Smooth muscle cell (in vitro differentiated cells): ENCODE data around the gene NPHP1. TPM values are rescaled to one million over a fixed set of nuclear protein-coding genes. Genes with fewer than 3 reads are reported as not detected.

Experiments used
- DNase-seq: peaks from one replicate; lab custom pipeline; 2025; ENCODE audit not compliant: unreplicated experiment; lab: John Stamatoyannopoulos, UW
- H2AFZ ChIP-seq: fragments of 200-600 bp; sonication (generic); 2 replicates; pipeline ENCODE4 v1.6.0; 2016; ENCODE audit warnings: antibody characterized with exemption, low read depth, mild to moderate bottlenecking
- H3F3A ChIP-seq: fragments of 200-600 bp; sonication (generic); 2 replicates; pipeline ENCODE4 v1.6.0; 2017; ENCODE audit warnings: antibody characterized with exemption, low read depth
- H3K27ac ChIP-seq: fragments of 200-600 bp; sonication (generic); 2 replicates; pipeline ENCODE4 v1.5.1; 2016; ENCODE audit warnings: low read depth, mild to moderate bottlenecking
- H3K27me3 ChIP-seq: fragments of 200-600 bp; sonication (generic); 2 replicates; pipeline ENCODE4 v1.6.1; 2016; ENCODE audit warnings: low read depth, mild to moderate bottlenecking
- H3K36me3 ChIP-seq: fragments of 200-600 bp; sonication (generic); 2 replicates; pipeline ENCODE4 v1.5.1; 2016; ENCODE audit warnings: low read depth
- H3K4me1 ChIP-seq: fragments of 200-600 bp; sonication (generic); 2 replicates; pipeline ENCODE4 v1.5.1; 2016; ENCODE audit warnings: low read depth
- H3K4me2 ChIP-seq: fragments of 200-600 bp; sonication (generic); 2 replicates; pipeline ENCODE4 v1.6.0; 2016; ENCODE audit warnings: mild to moderate bottlenecking
- H3K4me3 ChIP-seq: fragments of 200-600 bp; sonication (generic); 2 replicates; pipeline ENCODE4 v1.5.1; 2016; ENCODE audit warnings: mild to moderate bottlenecking
- H3K79me2 ChIP-seq: fragments of 200-600 bp; sonication (generic); 2 replicates; pipeline ENCODE4 v1.6.0; 2016; ENCODE audit warnings: low read depth, mild to moderate bottlenecking
- H3K9ac ChIP-seq: fragments of 200-600 bp; sonication (generic); 2 replicates; pipeline ENCODE4 v1.6.0; 2016; ENCODE audit warnings: low read depth
- H3K9me3 ChIP-seq: fragments of 200-600 bp; sonication (generic); replicated peaks from 2 replicates; pipeline ENCODE4 v1.5.1; 2016; ENCODE audit warnings: low read depth
- H4K20me1 ChIP-seq: fragments of 200-600 bp; sonication (generic); 2 replicates; pipeline ENCODE4 v1.6.0; 2016; ENCODE audit warnings: low read depth
- WGBS: methylation state at CpG from one replicate; pipeline ENCODE4 v1.1.7; 2016; ENCODE audit warnings: low lambda C conversion rate; 5-methylcytosine and 5-hydroxymethylcytosine counted together
- polyA plus RNA-seq: library from polyadenylated mRNA; unstranded; fragments of >200 nt; fragmentation: Nextera tagmentation; extraction: Ambion mirVana; gene quantifications from 2 replicates; pipeline ENCODE4 v1.2.1, GENCODE V29; 2016
- total RNA-seq: library from RNA; depleted of rRNA; stranded (reverse); fragments of >200 nt; gene quantifications from 2 replicates; pipeline ENCODE4 v1.2.3, GENCODE V29; 2014
- TF ChIP-seq, protein P1 (sequence below): fragments of 200-600 bp; sonication (generic); IDR thresholded peaks from 2 replicates; pipeline ENCODE4 v1.5.1; 2017; ENCODE audit warnings: borderline replicate concordance, mild to moderate bottlenecking, antibody characterized with exemption; ENCODE audit not compliant: insufficient read depth, poor library complexity, severe bottlenecking

Gene NPHP1
- total and polyA plus RNA-seq, 2 experiments from 2014 or later = 7.0 to 7.7 TPM

GRCh38 chr2:110104025-110104771 lies 100.6 kb downstream of the NPHP1 start:
- no peak for DNase-seq
- Histone ChIP-seq H3K4me2 (no peak overlapping the region), H3K9ac (no peak overlapping the region), H4K20me1 (no peaks in the 10 kb centered on the region), H3K9me3 (no peaks in the 10 kb centered on the region), H3K79me2 (no peaks in the 10 kb centered on the region), H3K4me3 (no peak overlapping the region), H3K27ac (no peak overlapping the region), H3K36me3 (no peaks in the 10 kb centered on the region), H3F3A (peaks cover 8% of the 10 kb centered on the region), H3K27me3 (no peaks in the 10 kb centered on the region), H3K4me1 (no peaks in the 10 kb centered on the region), H2AFZ (no peak overlapping the region)
- TF ChIP-seq, protein P1, sequence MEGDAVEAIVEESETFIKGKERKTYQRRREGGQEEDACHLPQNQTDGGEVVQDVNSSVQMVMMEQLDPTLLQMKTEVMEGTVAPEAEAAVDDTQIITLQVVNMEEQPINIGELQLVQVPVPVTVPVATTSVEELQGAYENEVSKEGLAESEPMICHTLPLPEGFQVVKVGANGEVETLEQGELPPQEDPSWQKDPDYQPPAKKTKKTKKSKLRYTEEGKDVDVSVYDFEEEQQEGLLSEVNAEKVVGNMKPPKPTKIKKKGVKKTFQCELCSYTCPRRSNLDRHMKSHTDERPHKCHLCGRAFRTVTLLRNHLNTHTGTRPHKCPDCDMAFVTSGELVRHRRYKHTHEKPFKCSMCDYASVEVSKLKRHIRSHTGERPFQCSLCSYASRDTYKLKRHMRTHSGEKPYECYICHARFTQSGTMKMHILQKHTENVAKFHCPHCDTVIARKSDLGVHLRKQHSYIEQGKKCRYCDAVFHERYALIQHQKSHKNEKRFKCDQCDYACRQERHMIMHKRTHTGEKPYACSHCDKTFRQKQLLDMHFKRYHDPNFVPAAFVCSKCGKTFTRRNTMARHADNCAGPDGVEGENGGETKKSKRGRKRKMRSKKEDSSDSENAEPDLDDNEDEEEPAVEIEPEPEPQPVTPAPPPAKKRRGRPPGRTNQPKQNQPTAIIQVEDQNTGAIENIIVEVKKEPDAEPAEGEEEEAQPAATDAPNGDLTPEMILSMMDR = no peak
- WGBS = 98% methylated on average over 10 of the region's 10 CpGs

- TF ChIP-seq, protein P1 = no peak
- Histone ChIP-seq H3K4me1 (no peaks in the 10 kb centered on the region), H3F3A (peaks cover 8% of the 10 kb centered on the region), H3K9me3 (no peaks in the 10 kb centered on the region), H3K36me3 (no peaks in the 10 kb centered on the region), H3K4me2 (no peak overlapping the region), H4K20me1 (no peaks in the 10 kb centered on the region), H3K27ac (peak overlapping the region; percentile 98), H3K4me3 (no peak overlapping the region), H3K9ac (no peak overlapping the region), H3K79me2 (no peaks in the 10 kb centered on the region), H2AFZ (no peak overlapping the region), H3K27me3 (no peaks in the 10 kb centered on the region)
- no peak for DNase-seq
- 88% methylated on average over 17 of the region's 20 CpGs for WGBS
These were observed 101.5 kb downstream of the NPHP1 start for GRCh38 chr2:110103061-110103961.

GRCh38 chr2:110101901-110102803 lies 102.7 kb downstream of the NPHP1 start:
- Histone ChIP-seq H3K4me3 (no peak overlapping the region), H4K20me1 (no peaks in the 10 kb centered on the region), H2AFZ (peak overlapping the region; percentile 38), H3K4me2 (peak overlapping the region; percentile 79), H3K36me3 (no peaks in the 10 kb centered on the region), H3K27me3 (no peaks in the 10 kb centered on the region), H3F3A (peaks cover 8% of the 10 kb centered on the region), H3K9ac (peak overlapping the region; percentile 86), H3K9me3 (no peaks in the 10 kb centered on the region), H3K79me2 (no peaks in the 10 kb centered on the region), H3K27ac (peak overlapping the region; percentile 98), H3K4me1 (no peaks in the 10 kb centered on the region)
- WGBS = 80% methylated on average over 9 of the region's 9 CpGs
- TF ChIP-seq, protein P1 = no peak
- DNase-seq = no peak
